LNCaP clone FGC (cell line): ENCODE data around the gene HOXC10.

ENCODE experiments used
- DNase-seq: peaks from one replicate; pipeline ENCODE4 v3.0.0-alpha.2; 2011; ENCODE audit warnings: low read depth
- H3K4me3 ChIP-seq: 2 replicates; pipeline ENCODE4 v1.5.1; 2011; ENCODE audit warnings: mild to moderate bottlenecking, low read depth, low read length, control low read depth
- CTCF ChIP-seq: IDR thresholded peaks from 2 replicates; pipeline ENCODE4 v1.5.1; 2012; ENCODE audit warnings: mild to moderate bottlenecking; ENCODE audit not compliant: control insufficient read depth, insufficient read depth; ENCODE audit errors: extremely low read depth

Gene HOXC10

GRCh38 chr12:53971129-53971528, 13.8 kb upstream of the HOXC10 start:
- no peak overlapping the region for H3K4me3 ChIP-seq
- TF ChIP-seq CTCF, result no peak
- no peak for DNase-seq

GRCh38 chr12:53971686-53972085, 13.3 kb upstream of the HOXC10 start:
- no peak overlapping the region for H3K4me3 ChIP-seq
- no peak for TF ChIP-seq CTCF
- no peak for DNase-seq

DNA sequence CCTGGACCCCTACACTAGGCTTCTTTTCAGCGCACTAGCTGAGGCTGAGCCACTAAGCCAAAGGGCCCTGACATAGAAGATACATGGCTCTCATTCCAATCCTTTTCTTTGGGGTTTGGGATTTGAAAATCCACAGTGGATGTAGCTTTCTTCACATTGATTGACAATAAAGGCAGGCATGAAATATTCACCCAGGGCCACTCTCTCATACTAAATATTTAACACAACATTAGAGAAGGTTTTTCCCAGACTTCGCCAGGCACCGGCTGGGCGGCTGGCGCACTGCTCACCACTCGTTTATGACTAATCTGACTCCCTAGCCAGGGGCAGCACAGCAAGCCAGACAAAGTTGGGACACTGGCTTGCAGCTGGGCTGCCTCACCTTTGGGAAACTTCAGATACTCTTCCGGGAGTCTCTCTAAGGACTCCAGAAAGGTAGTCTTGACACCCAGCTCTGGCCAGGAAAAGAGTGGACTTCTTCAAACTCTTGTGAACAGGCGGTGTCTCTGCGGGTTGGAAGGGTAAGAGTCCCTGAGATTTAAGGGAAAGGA, 12.7 kb upstream of the HOXC10 start:
- no peak for TF ChIP-seq CTCF
- DNase-seq, result no peak
- H3K4me3 ChIP-seq, result no peak overlapping the region

DNA sequence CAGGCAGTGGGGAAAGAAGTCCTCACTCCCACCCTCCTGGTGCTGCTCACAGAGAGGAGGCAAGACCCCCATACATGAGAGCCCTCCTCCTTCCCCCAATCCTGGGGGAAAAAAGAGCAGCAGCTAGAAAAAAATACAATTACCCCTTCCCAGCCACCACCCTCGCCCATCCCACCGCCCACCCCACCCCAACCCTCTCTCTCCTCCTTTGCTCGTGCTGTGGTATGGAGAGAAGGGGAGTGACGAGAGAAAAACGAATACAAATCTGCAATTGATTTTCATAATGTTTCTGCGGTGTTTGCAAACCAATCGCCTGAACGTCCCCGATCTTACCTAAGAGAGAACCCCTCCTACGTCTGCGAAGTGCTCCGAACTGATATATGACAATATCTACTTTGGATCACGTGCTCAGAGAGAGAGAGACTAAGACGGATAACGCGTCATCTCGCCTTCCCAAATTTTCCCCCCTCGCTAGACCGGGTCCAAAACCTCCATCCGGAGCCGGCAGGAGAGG, 12.2 kb upstream of the HOXC10 start, which contains the start of gene HOXC11:
TSS of gene HOXC11 (plus strand) at position 405 of the 514 bp plus-strand sequence. CDS start 116 bp downstream, outside the sequence.
- no peak within 1 kb of the TSS for H3K4me3 ChIP-seq
- DNase-seq, result no peak
- TF ChIP-seq CTCF, result no peak

- no peak for TF ChIP-seq CTCF
- no peak overlapping the region for H3K4me3 ChIP-seq
- DNase-seq, result no peak
These were observed 11.5 kb upstream of the HOXC10 start for GRCh38 chr12:53973236-53974042.

DNA sequence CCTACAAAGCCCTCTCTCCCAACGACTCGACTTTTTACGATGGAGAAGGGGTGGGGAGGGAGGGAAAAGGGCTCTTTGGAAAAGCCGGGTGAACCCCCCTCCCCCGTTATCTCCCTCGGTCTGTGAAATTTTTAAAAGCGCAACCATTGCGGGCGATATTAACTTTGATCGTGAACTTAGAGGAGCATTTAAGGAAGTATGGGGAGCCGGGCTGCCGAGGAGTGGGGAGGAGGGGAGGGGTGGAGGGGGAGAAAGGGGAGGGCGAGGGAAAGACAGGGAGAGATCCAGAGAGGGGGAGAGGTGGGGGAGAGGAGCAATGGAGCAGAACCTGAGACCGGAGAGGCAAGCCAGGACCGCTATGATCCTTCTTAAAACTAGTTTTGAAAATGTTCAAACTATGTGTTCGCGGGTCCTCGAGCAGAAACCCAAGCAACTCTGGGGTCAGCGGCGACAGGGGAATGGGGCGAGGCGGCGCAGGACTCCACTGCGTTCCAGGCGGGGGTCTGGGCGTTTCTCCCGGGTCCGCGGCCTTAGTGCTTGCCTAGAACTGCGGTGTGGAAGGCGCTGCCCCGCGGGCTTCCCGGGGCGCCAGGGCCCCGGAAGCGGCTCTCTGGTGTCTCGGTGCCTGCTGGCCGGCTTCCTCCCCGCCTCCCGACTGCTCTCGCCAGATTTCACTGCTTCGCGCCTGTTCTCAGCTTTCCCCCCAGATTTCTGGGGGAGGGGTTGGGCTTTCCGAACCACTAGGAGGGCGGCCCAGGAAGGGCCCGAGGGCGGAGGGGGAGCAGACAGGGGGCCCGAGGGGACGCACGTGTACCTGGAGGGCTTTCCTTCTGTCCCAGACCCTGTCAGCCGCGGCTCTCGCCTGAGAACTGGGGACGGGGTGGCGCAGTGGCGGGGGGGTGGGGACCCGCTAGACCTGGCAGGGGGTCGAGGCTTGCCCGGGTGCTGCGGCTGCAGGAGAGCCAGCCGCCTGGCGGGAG, 10.6 kb upstream of the HOXC10 start, which contains the start of gene HOTAIR:
TSS of gene HOTAIR (minus strand) at position 871 of the 980 bp plus-strand sequence.
- no peak within 1 kb of the TSS for H3K4me3 ChIP-seq
- no peak for TF ChIP-seq CTCF
- no peak for DNase-seq
